Measurements from ENCODE around the gene DPP6.

Gene DPP6

GRCh38 chr7:154633641-154634040 is 581.4 kb downstream of the DPP6 start:
- TF ChIP-seq SP1 (IDR thresholded peaks at IDR 0.05) (no peak), HDGF (IDR thresholded peaks at IDR 0.05; ENCODE audit: borderline replicate concordance) (no peak), NFRKB (IDR thresholded peaks at IDR 0.05) (no peak), TARDBP (IDR thresholded peaks at IDR 0.05) (no peak), SUZ12 (IDR thresholded peaks at IDR 0.05) (no peak), CTBP1 (IDR thresholded peaks at IDR 0.05; ENCODE audit: borderline replicate concordance) (no peak), ZNF384 (IDR thresholded peaks at IDR 0.05) (no peak), ARNT (IDR thresholded peaks at IDR 0.05) (no peak), LEF1 (IDR thresholded peaks at IDR 0.05; ENCODE audit: borderline replicate concordance) (no peak)
- ChIA-PET CTCF (no interaction called here), POLR2A (no interaction called here)
- DNase-seq (ENCODE audit: extremely low spot score): no peak

GRCh38 chr7:154638286-154638685 is 586.1 kb downstream of the DPP6 start:
- ChIA-PET CTCF (no interaction called here), POLR2A (no interaction called here)
- TF ChIP-seq ARNT (IDR thresholded peaks at IDR 0.05) (no peak), HDGF (IDR thresholded peaks at IDR 0.05; ENCODE audit: borderline replicate concordance) (no peak), ZNF384 (IDR thresholded peaks at IDR 0.05) (no peak), SP1 (IDR thresholded peaks at IDR 0.05) (no peak), CTBP1 (IDR thresholded peaks at IDR 0.05; ENCODE audit: borderline replicate concordance) (no peak), LEF1 (IDR thresholded peaks at IDR 0.05; ENCODE audit: borderline replicate concordance) (no peak)
- no peak for DNase-seq (ENCODE audit: extremely low spot score)

- TF ChIP-seq FOXA1 (IDR thresholded peaks at IDR 0.05) (no peak), L3MBTL2 (conservative IDR thresholded peaks at IDR 0.05) (no peak), NFRKB (IDR thresholded peaks at IDR 0.05) (no peak), ARNT (IDR thresholded peaks at IDR 0.05) (no peak), FOXK2 (IDR thresholded peaks at IDR 0.05) (no peak), BHLHE40 (IDR thresholded peaks at IDR 0.05; ENCODE audit: borderline replicate concordance) (no peak), TARDBP (IDR thresholded peaks at IDR 0.05) (no peak), FOXM1 (IDR thresholded peaks at IDR 0.05; ENCODE audit: borderline replicate concordance) (no peak), PKNOX1 (IDR thresholded peaks at IDR 0.05) (no peak), SP1 (IDR thresholded peaks at IDR 0.05) (no peak), ELF4 (IDR thresholded peaks at IDR 0.05) (no peak), HDGF (IDR thresholded peaks at IDR 0.05; ENCODE audit: borderline replicate concordance) (no peak), SUZ12 (IDR thresholded peaks at IDR 0.05) (no peak), ZNF384 (IDR thresholded peaks at IDR 0.05) (no peak), LEF1 (IDR thresholded peaks at IDR 0.05; ENCODE audit: borderline replicate concordance) (no peak), CTBP1 (IDR thresholded peaks at IDR 0.05; ENCODE audit: borderline replicate concordance) (no peak)
- DNase-seq (ENCODE audit: extremely low spot score): peak; percentile 28
- ChIA-PET CTCF (interaction anchor here (0.5 to 1.3 kb wide), 4 partner anchors 11 to 193 kb away, joined by 3 to 5 read pairs (median 4); no protein-coding TSS in a partner anchor), POLR2A (no interaction called here)
Observed at GRCh38 chr7:154640266-154640865, 588.2 kb downstream of the DPP6 start.

GRCh38 chr7:154640917-154641316 is 588.7 kb downstream of the DPP6 start:
- POLR2A ChIA-PET: no interaction called here
- no peak for DNase-seq (ENCODE audit: extremely low spot score)
- CTCF ChIA-PET: interaction anchor here (1.3 kb wide), 2 partner anchors 14 to 58 kb away, joined by 3 to 5 read pairs; no protein-coding TSS in a partner anchor
- TF ChIP-seq BHLHE40 (IDR thresholded peaks at IDR 0.05; ENCODE audit: borderline replicate concordance): no peak

GRCh38 chr7:154644366-154644765 is 592.2 kb downstream of the DPP6 start:
- TF ChIP-seq CTBP1 (IDR thresholded peaks at IDR 0.05; ENCODE audit: borderline replicate concordance): no peak
- no peak for TF ChIP-seq L3MBTL2 (conservative IDR thresholded peaks at IDR 0.05)
- no peak for TF ChIP-seq BHLHE40 (IDR thresholded peaks at IDR 0.05; ENCODE audit: borderline replicate concordance)
- no peak for TF ChIP-seq ARNT (IDR thresholded peaks at IDR 0.05)
- TF ChIP-seq PKNOX1 (IDR thresholded peaks at IDR 0.05): no peak
- TF ChIP-seq SUZ12 (IDR thresholded peaks at IDR 0.05): no peak
- DNase-seq (ENCODE audit: extremely low spot score): no peak
- ChIA-PET CTCF (no interaction called here), POLR2A (no interaction called here)

- DNase-seq (ENCODE audit: extremely low spot score): no peak
- no peak for TF ChIP-seq PKNOX1 (IDR thresholded peaks at IDR 0.05)
- no peak for TF ChIP-seq HDGF (IDR thresholded peaks at IDR 0.05; ENCODE audit: borderline replicate concordance)
- TF ChIP-seq FOXM1 (IDR thresholded peaks at IDR 0.05; ENCODE audit: borderline replicate concordance): no peak
- TF ChIP-seq FOXK2 (IDR thresholded peaks at IDR 0.05): no peak
- no peak for TF ChIP-seq NFRKB (IDR thresholded peaks at IDR 0.05)
- no peak for TF ChIP-seq CTBP1 (IDR thresholded peaks at IDR 0.05; ENCODE audit: borderline replicate concordance)
- TF ChIP-seq TARDBP (IDR thresholded peaks at IDR 0.05): no peak
- TF ChIP-seq ELF4 (IDR thresholded peaks at IDR 0.05): no peak
- TF ChIP-seq LEF1 (IDR thresholded peaks at IDR 0.05; ENCODE audit: borderline replicate concordance): no peak
- TF ChIP-seq SUZ12 (IDR thresholded peaks at IDR 0.05): no peak
- TF ChIP-seq L3MBTL2 (conservative IDR thresholded peaks at IDR 0.05): no peak
- no peak for TF ChIP-seq FOXA1 (IDR thresholded peaks at IDR 0.05)
- TF ChIP-seq ARNT (IDR thresholded peaks at IDR 0.05): no peak
- no peak for TF ChIP-seq BHLHE40 (IDR thresholded peaks at IDR 0.05; ENCODE audit: borderline replicate concordance)
- no peak for TF ChIP-seq SP1 (IDR thresholded peaks at IDR 0.05)
- ChIA-PET CTCF (interaction anchor here (0.7 kb wide), 1 partner anchor 439 kb away, joined by 3 read pairs; no protein-coding TSS in a partner anchor), POLR2A (no interaction called here)
Observed at GRCh38 chr7:154646126-154647013, 594.2 kb downstream of the DPP6 start.

All from HEK293T (cell line).